NCI-H226 (cell line): ENCODE results near the gene GPR15.
A peak's percentile ranks its signal among the peaks of the same experiment; 100 is the strongest.

Experiments used
- DNase-seq: peaks from one replicate; pipeline ENCODE4 v3.0.0-alpha.2; 2015

Gene GPR15

DNA sequence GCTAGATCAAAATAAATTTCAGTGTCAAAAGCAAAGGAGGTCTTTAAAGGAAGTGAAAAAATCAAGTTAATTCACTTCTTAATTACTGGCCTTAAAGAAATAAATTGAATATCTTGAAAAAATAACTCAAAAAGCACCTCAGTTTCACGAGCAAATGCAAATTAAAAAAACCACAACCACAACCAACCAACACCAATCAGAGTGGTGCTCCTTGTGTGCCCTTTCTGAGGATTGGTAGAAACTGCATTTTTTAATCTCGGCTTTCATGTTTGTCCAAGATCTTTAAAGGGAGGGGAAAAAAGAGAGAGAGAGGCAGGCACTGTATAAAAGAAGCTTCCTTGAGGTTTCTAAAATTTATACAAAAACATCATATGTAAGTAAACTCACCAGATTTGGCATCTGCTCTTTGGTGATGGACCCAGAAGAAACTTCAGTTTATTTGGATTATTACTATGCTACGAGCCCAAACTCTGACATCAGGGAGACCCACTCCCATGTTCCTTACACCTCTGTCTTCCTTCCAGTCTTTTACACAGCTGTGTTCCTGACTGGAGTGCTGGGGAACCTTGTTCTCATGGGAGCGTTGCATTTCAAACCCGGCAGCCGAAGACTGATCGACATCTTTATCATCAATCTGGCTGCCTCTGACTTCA lies at the start of gene GPR15:
Gene GPR15, plus strand, starts transcription at position 357 of the 653 bp plus-strand sequence. Its CDS starts 56 bp downstream, at position 413.
- DNase-seq: no peak

DNA sequence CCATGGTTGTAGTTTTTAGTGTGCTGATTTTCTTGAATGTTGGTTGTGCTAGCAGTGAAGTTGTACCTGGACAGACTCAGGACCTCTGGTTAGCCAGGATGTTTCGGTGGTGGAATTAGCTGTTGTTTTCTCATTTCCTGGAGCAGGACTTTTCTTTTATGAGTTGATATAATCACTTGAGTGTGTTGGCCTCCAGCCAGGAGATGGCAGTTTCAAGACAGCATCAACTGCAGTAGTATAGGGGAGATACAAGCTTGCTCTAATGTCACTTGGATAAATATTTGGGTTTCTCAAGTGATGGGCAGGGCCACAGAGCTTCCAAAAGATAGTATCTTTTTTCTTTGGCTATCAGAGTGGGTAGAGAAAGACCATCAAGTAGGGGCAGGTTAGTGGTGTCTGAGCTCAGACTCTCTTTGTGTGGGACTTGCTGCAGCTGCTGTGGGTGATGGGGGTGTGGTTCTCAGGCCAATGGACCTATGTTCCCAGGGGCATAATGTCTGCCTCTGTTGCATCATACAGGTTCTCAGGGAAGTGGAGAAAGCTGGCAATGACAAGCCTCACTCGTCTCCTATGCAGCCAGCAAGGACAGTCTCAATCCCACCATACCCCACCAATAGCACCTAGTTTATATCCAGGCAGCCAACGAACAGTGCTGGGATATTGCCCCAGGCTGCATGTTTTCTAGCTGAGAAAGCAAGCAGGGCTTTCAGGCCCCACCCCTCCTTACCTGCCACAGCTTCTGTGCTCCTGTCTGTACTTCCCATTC lies 48.9 kb upstream of the GPR15 start:
- DNase-seq: peak; percentile 13

- DNase-seq: no peak
Measured at GRCh38 chr3:98483626-98484025, 48.2 kb upstream of the GPR15 start.

GRCh38 chr3:98497381-98497780 lies 34.4 kb upstream of the GPR15 start, which contains the start of gene OR5K2:
Gene OR5K2, plus strand, starts transcription at chr3:98497681. Its CDS starts 0 bp downstream, at chr3:98497681.
- no peak for DNase-seq

- DNase-seq: no peak
Measured at GRCh38 chr3:98500019-98500418, 31.8 kb upstream of the GPR15 start.

DNA sequence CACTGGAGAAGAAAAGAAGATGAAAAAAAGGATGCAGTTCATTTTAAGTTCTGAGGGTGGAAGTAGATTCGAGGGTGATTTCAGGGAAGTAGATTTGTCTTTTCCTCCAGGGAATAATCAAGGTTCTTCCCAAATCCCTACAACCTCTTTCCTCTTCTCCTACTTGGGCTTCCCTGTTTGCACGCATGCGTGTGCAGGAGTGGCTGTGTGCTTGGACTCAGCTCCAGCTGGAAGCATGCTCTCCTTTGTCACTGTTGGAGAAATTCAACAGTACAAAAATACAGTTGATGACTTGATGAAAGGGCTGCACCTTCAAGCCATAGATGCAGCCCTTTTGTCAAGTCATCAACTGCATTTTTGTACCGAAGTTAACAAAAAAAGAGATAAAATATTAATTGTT lies 30.5 kb upstream of the GPR15 start:
- DNase-seq: no peak

GRCh38 chr3:98501863-98502576 lies 29.8 kb upstream of the GPR15 start:
- DNase-seq: peak; percentile 29

- peak; percentile 70 for DNase-seq
Measured at GRCh38 chr3:98504539-98504938, 27.2 kb upstream of the GPR15 start.

GRCh38 chr3:98508582-98508981 lies 23.2 kb upstream of the GPR15 start:
- no peak for DNase-seq

- DNase-seq: no peak
Measured at GRCh38 chr3:98512576-98512975, 19.2 kb upstream of the GPR15 start.

DNA sequence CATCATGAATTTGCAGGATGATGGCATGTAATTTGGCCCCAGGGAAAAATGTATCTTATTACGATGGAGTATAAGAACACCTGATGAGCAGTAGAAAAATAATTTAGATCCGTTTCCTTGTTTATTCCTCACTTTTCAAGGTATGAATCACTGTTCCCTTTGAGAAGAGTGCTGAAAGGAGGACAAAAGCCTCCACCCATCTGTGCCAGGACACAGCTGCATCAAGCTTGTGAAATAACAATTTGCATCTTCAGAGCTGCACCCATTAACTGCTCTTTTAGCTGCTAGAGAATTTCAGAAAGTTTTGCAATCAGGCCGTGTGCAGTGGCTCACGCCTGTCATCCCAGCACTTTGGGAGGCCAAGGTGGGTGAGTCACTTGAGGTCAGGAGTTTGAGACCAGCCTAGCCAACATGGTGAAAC lies 18.7 kb upstream of the GPR15 start:
- peak; percentile 80 for DNase-seq

- no peak for DNase-seq
Measured at GRCh38 chr3:98513736-98514135, 18.0 kb upstream of the GPR15 start.

GRCh38 chr3:98514948-98515347 lies 16.8 kb upstream of the GPR15 start:
- DNase-seq: no peak

- DNase-seq: no peak
Measured at GRCh38 chr3:98518816-98519215, 13.0 kb upstream of the GPR15 start.

DNA sequence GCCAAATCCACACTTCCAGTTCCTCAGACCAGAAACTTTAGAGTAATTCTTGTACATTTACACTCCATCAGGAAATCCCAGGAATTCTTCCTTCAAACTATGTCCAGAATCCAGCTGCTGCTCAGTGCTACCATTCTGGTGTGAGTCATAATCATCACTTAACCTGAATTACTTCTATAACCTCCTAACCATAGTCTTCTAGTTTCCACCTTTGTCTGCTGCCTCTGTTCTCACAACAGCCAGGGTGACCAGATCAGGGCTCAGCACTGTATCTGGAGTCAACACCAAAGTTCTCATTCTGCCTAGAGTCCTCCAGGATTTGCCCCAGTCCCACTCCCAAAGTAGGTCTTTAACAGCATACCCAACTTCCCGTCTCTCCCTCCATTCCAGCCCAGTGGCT lies 12.4 kb upstream of the GPR15 start:
- peak; percentile 11 for DNase-seq

DNA sequence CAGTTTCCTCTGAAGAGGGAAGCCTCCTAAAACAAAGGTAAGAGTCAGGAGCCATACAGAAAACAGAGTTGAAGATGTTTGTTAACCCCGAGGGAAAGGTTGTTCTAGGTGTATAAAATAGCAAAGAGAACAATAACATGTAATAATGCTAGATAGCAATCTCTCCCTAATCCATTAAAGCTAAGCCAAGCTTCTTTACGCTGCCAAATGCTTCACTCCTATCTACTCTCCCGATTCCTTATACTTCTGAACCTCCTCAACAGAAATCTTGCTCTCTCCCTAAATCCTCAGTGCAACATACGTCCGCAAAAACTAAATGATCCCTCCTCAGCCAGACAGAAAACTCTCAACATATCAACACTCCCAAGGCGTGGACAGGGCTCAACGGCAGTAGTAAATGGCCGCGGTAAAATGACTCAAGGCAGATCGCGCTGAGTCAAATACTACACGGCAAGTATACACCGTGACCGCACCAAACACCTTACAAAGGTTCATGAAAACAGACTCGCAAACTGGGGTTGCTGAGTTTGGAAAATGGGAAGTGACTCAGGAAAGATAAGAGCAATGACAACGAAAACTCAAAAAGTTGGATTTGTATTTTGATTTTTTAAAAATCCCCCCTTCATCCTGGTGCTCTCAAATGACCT lies 9.8 kb upstream of the GPR15 start:
- peak; percentile 69 for DNase-seq

- DNase-seq: peak; percentile 98
Measured at GRCh38 chr3:98522544-98523281, 9.1 kb upstream of the GPR15 start, which contains the start of gene CLDND1. Gene CLDND1, minus strand, starts transcription at chr3:98522902. Its CDS starts 1,478 bp downstream, at chr3:98521424.

DNA sequence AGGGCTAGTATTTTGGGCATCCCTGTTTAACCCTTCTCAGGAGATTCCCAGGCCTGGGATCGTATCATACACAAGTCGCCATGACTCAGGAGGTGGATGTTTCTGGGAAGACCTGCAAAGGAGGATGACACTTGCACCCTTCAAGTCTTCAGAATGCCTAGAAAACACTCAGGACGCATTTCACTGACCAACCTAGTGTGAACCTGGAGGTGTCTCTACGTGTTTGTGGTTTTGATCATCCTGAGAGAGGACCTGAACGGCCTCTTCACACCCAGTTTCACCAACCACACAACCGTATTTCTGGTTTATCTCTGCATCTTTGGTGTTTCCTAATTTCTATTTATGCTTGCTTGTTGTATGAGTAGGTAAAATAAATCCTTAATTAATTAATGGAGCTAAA lies 6.3 kb upstream of the GPR15 start:
- DNase-seq: no peak

GRCh38 chr3:98528474-98529346 lies 3.1 kb upstream of the GPR15 start:
- no peak for DNase-seq

DNA sequence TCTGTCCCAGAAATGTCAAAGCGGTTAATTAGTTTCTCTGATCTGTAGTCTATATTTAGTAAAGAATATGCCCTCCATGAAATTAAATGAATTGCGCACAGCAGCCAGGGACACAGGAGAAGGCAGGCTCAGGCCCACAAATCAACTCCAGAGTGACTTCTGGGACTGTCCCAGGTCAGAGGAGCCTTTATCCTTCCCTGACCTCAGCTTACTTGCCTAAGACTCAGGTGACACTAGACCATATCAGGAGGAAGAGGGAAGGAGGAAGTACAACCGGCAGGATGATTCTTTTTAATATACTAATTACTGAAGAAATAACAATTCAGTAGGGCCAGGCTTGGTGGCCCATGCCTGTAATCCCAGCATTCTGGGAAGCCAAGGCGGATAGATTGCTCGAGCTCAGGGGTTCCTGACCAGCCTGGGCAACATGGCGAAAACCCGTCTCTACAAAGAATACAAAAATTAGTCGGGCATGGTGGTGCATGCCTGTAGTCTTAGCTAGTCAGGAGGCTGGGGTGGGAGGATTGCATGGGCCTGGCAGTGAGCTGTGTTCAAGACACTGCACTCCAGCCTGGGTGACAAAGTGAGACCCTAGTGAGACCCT lies 1.8 kb upstream of the GPR15 start:
- DNase-seq: no peak

- DNase-seq: no peak
Measured at GRCh38 chr3:98530676-98531075, 1.1 kb upstream of the GPR15 start.
